Measurements from ENCODE around the gene DPCD. TPM values are rescaled to one million over a fixed set of nuclear protein-coding genes. Genes with fewer than 3 reads are reported as not detected.

Gene DPCD
- total RNA-seq, 1 experiment from 2014 or later: 39.5 TPM

DNA sequence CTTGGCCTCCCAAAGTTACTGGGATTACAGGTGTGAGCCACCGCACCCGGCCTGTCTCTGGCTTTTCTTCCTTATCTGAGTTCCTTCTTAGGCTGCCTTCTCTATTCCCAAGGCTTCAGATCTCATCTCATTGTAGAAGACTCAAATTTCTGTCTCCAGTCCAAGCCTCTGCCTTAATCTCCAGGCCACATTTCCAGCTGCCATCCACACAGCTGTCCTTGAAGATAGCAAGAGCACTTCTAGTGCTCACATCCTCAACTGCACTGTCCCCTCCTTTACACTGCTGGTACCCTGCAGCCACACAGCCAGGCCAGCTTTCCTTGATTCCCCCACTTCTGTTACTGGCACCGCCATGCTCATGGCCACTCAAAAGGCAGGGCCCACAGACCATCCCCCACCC is 35.7 kb upstream of the DPCD start:
- Histone ChIP-seq H3K9me2 (ENCODE audit: insufficient read depth) (no peaks in the 10 kb centered on the region), H3K36me3 (ENCODE audit: control insufficient read depth in 1 of 2, insufficient read depth in 2 of 2, low read length in 2 of 2) (peaks cover 0 to 7% of the 10 kb centered on the region in 2 experiments; a peak in 1 of 4 replicates), H3K9me3 (ENCODE audit: control insufficient read depth in 1 of 2, insufficient read depth in 1 of 2, low read depth in 1 of 2, low read length in 2 of 2) (no peaks in the 10 kb centered on the region), H3K27me3 (ENCODE audit: insufficient read depth, low read length) (no peaks in the 10 kb centered on the region), H3K4me3 (replicated peaks in 1 of 2; ENCODE audit: low read depth in 1 of 2, low read length in 2 of 2) (no peak overlapping the region), H3K4me1 (ENCODE audit: control insufficient read depth in 1 of 2, insufficient read depth in 2 of 2, low read length in 2 of 2) (no peaks in the 10 kb centered on the region), H4K20me1 (ENCODE audit: insufficient read depth) (no peaks in the 10 kb centered on the region), H3K27ac (ENCODE audit: low read depth, low read length) (no peak overlapping the region), H3K9ac (ENCODE audit: low read length) (no peak overlapping the region), H3K4me2 (ENCODE audit: low read length) (no peak overlapping the region), H2AFZ (ENCODE audit: low read depth, low read length, poor library complexity, severe bottlenecking) (no peak overlapping the region), H3K79me2 (ENCODE audit: insufficient read depth, low read length) (no peaks in the 10 kb centered on the region)
- BruUV-seq (replicated peaks): no TSS peak
- ATAC-seq (no peak), DNase-seq (ENCODE audit: low read depth, low spot score) (no peak)
- intact Hi-C loops (cut with micrococcal nuclease): no loop called here
- POLR2A ChIA-PET: no interaction called here
- RAD21 ChIA-PET (ENCODE audit: low non-redundant PET in 1 of 2, low total read pairs in 2 of 2, uncharacterized antibody in 2 of 2, unreplicated experiment in 2 of 2): no interaction called here
- no peak for TF ChIP-seq YY1 (IDR thresholded peaks at IDR 0.05; ENCODE audit: extremely low read depth, insufficient replicate concordance, low read depth, low read length)
- CTCF ChIA-PET: interaction anchor here (1.2 to 2.2 kb wide), 2 partner anchors 255 to 338 kb away, joined by 3 to 7 read pairs; no protein-coding TSS in a partner anchor

DNA sequence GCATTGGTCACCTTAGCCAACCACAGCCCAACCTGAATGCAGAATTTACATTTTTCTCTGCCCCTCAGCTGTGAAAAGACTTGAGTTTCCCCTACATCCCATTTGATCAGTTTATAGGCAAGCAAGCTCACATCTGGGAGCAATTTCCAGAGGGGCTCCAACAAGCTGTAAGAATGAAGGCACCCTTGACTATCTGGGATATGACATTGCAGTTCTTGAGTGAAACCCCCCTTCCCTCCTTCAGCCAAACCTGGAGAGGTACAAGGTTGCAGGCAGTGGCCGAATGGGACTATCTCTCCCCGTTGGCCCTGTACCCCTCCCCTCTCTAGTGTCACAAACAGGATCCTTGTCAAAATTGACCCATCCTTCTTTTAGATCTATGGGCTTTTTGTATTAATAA is 30.6 kb upstream of the DPCD start:
- peaks cover 6 to 12% of the 10 kb centered on the region in 2 experiments; a peak in 3 of 4 replicates for H3K4me1 ChIP-seq (ENCODE audit: control insufficient read depth in 1 of 2, insufficient read depth in 2 of 2, low read length in 2 of 2)
- H3K27ac ChIP-seq (ENCODE audit: low read depth, low read length): no peak overlapping the region
- H3K4me3 ChIP-seq (replicated peaks in 1 of 2; ENCODE audit: low read depth in 1 of 2, low read length in 2 of 2): no peak overlapping the region
- ChIA-PET POLR2A (no interaction called here), CTCF (interaction anchor here (1.6 kb wide), 1 partner anchor 14 kb away, joined by 4 read pairs; no protein-coding TSS in a partner anchor), RAD21 (ENCODE audit: low non-redundant PET in 1 of 2, low total read pairs in 2 of 2, uncharacterized antibody in 2 of 2, unreplicated experiment in 2 of 2) (no interaction called here)
- no peaks in the 10 kb centered on the region for H3K79me2 ChIP-seq (ENCODE audit: insufficient read depth, low read length)
- H3K36me3 ChIP-seq (ENCODE audit: control insufficient read depth in 1 of 2, insufficient read depth in 2 of 2, low read length in 2 of 2): 0 out of 4 replicates have a peak, but pooled peaks cover 0 to 3% of the 10 kb centered on the region in 2 experiments
- intact Hi-C loops (cut with micrococcal nuclease): no loop called here
- TF ChIP-seq YY1 (IDR thresholded peaks at IDR 0.05; ENCODE audit: extremely low read depth, insufficient replicate concordance, low read depth, low read length): no peak
- no peak for TF ChIP-seq CTCF (IDR thresholded peaks at IDR 0.05 in 2 of 3, conservative IDR thresholded peaks at IDR 0.05 in 1 of 3; ENCODE audit: borderline replicate concordance in 1 of 3, insufficient read depth in 1 of 3, low read depth in 2 of 3, low read length in 2 of 3)
- no peak for TF ChIP-seq CBX3 (IDR thresholded peaks at IDR 0.05; ENCODE audit: low read depth)
- DNase-seq (ENCODE audit: low read depth, low spot score) (no peak), ATAC-seq (no peak)
- BruUV-seq (replicated peaks): no TSS peak
- no peaks in the 10 kb centered on the region for H3K27me3 ChIP-seq (ENCODE audit: insufficient read depth, low read length)
- no peaks in the 10 kb centered on the region for H3K9me2 ChIP-seq (ENCODE audit: insufficient read depth)
- 0 out of 2 replicates have a peak overlapping the region, but pooled peaks have one; percentile 44 for H3K4me2 ChIP-seq (ENCODE audit: low read length)
- no peaks in the 10 kb centered on the region for H4K20me1 ChIP-seq (ENCODE audit: insufficient read depth)
- H3K9me3 ChIP-seq (ENCODE audit: control insufficient read depth in 1 of 2, insufficient read depth in 1 of 2, low read depth in 1 of 2, low read length in 2 of 2): no peaks in the 10 kb centered on the region
- H3K9ac ChIP-seq (ENCODE audit: low read length): no peak overlapping the region
- no peak overlapping the region for H2AFZ ChIP-seq (ENCODE audit: low read depth, low read length, poor library complexity, severe bottlenecking)

Data from HCT116 (cell line).